T-helper 1 cell treated with Interleukin-12 subunit alpha and Interleukin-12 subunit beta and Interleukin-4 antibody, amounts not matched to agents 30 μg/mL and 1 μg/mL, for 36 hours (primary cell): ENCODE results near the gene BRSK2.

ENCODE experiments used
- H3K27ac Mint-ChIP-seq: one replicate; pipeline ENCODE4 v1.8.0; 2021; ENCODE audit warnings: mild to moderate bottlenecking, mixed read lengths
- H3K27me3 Mint-ChIP-seq: one replicate; pipeline ENCODE4 v1.8.0; 2021; ENCODE audit warnings: low read depth, mixed read lengths
- H3K36me3 Mint-ChIP-seq: one replicate; pipeline ENCODE4 v1.8.0; 2021; ENCODE audit warnings: low read depth, mixed read lengths
- H3K4me1 Mint-ChIP-seq: one replicate; pipeline ENCODE4 v1.8.0; 2021; ENCODE audit warnings: low read depth, mixed read lengths
- H3K4me3 Mint-ChIP-seq: one replicate; pipeline ENCODE4 v1.8.0; 2021; ENCODE audit warnings: mild to moderate bottlenecking, moderate library complexity, mixed read lengths
- H3K9me3 Mint-ChIP-seq: one replicate; pipeline ENCODE4 v1.8.0; 2021; ENCODE audit warnings: mixed read lengths

The BRSK2 gene

DNA sequence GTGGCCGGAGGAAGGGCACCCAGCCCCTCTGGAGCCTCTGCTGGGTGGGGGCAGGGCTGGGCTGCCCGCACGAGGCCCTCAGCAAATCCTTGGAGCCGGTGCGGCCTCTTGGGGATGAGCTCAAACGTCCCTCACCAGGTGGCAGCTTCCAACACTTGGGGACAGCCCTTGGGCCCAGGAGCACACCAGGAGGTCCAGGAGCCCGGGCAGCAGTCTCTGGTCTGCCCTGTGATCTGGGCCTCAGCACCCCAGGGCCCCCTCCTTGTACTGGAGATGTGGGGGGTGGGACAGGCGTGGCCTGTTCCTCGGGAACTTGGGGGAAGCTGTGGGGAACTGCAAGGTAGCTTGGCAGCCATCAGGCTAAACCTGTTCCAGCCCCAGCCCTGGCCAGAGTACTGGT lies 56.9 kb downstream of the BRSK2 start:
- Mint-ChIP-seq H3K36me3 (no peaks in the 10 kb centered on the region), H3K4me1 (no peaks in the 10 kb centered on the region), H3K27ac (no peak overlapping the region)

DNA sequence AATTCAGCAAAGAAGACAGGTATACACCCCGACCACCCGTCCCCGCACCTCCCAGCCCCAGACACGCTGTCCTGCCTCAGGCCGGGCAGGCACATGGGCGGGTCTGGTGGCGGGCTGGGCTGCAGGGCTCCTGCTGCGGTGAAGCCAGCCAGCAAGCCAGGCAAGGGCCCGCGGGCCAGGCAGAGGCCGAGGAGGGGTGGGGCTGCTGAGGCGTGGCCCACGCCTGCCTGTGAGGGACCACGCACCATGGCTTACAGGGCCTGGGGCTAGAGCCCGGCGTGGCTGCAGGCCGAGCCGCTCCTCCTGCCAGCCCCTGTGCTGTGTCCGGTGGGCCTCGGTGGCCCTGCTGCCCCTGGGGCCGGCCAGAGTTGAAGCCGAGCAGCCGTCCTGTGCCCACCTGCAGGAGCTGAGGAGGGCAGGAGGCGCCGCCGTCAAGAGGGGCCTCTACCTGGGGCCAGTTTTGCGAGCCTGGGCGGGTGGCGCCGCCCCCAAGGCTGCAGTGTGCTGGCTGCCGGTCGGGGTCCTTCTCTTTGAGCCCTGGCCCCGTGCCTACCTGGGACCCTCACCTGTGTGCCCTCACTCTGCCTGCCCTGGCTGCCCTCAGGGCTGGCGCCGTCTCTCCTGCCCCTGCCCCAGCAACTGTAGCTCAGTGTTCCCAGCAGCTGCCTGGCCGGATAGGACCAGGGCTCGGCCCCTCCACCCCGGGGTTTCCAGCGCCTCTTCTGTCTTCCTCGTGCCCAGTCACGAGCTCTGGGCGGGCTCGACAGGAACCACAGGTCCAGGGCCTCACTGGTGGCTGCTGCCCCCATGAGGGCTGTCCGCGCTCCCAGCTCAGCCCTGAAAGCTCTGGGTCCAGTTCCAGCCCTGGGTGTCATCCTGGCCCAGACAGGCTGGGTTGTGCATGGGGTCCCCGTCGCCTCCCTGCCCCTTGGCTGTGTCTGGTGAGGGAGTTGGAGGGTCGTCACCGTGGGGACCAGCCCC lies 58.4 kb downstream of the BRSK2 start:
- Mint-ChIP-seq H3K4me1 (no peaks in the 10 kb centered on the region), H3K27me3 (no peaks in the 10 kb centered on the region), H3K27ac (no peak overlapping the region), H3K36me3 (no peaks in the 10 kb centered on the region), H3K9me3 (no peaks in the 10 kb centered on the region), H3K4me3 (no peak overlapping the region)

More for the DNA sequence above, 56.9 kb downstream of the BRSK2 start:
- H3K27me3 Mint-ChIP-seq, result no peaks in the 10 kb centered on the region
- H3K9me3 Mint-ChIP-seq, result no peaks in the 10 kb centered on the region
- no peak overlapping the region for H3K4me3 Mint-ChIP-seq

DNA sequence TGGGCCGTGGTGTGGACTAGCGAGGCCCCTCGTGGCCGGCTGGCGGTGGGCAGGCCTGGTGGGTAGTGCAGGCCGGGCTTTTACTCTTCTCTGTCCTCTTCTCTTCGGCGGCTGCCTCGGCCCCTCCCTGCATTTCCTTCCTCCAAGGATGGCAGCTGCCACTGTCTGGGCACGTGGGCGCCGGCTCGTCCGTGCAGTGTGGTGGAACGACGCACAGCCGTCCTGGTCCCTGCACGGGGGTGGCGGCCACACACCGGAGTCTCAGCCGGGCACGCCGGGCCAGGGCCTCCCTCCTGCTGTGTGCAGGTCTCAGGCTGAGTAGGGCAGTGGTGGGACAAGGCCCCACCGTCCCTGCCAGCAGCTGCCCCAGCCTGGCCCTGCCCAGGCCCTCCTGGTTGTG lies 59.1 kb downstream of the BRSK2 start:
- Mint-ChIP-seq H3K4me1 (no peaks in the 10 kb centered on the region), H3K36me3 (no peaks in the 10 kb centered on the region), H3K9me3 (no peaks in the 10 kb centered on the region), H3K27me3 (no peaks in the 10 kb centered on the region), H3K4me3 (no peak overlapping the region), H3K27ac (no peak overlapping the region)

DNA sequence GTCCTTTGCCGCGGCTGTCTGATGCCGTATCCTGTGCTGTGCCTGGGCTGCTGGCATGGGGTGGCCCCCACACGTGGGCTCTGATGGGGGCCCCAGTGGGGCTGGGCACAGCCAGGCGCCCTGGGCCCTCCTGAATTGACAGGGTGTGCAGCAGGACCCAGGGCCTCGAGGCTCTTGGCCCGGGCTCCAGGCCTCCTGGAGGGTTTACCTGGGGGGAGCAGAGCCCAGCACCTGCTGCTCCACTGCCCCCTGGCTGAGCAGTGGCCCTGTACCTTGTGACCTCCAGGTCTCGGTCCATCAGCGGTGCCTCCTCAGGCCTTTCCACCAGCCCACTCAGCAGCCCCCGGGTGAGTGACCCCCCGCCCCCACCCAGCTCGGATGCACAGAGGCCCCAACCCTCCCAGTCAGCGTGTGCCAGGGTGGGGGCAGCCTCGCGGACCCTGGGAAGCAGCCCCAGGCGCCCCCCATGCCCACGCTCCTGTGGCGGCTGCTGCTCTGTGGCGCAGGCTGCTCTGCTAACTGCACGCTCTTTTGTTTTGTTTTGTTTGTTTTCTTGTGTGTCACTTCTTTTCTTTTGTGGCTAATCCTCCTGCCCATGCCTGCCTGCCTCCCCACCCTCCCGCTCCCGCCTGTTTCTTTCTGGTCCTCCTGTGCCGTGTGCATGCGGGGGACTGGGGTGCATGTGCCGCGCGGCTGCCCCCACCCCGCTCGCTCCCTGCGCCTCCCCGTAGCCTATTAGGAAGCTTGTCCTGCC lies 59.9 kb downstream of the BRSK2 start:
- H3K27me3 Mint-ChIP-seq, result no peaks in the 10 kb centered on the region
- no peaks in the 10 kb centered on the region for H3K9me3 Mint-ChIP-seq
- no peaks in the 10 kb centered on the region for H3K36me3 Mint-ChIP-seq
- no peak overlapping the region for H3K27ac Mint-ChIP-seq
- H3K4me3 Mint-ChIP-seq, result no peak overlapping the region
- H3K4me1 Mint-ChIP-seq, result no peaks in the 10 kb centered on the region

DNA sequence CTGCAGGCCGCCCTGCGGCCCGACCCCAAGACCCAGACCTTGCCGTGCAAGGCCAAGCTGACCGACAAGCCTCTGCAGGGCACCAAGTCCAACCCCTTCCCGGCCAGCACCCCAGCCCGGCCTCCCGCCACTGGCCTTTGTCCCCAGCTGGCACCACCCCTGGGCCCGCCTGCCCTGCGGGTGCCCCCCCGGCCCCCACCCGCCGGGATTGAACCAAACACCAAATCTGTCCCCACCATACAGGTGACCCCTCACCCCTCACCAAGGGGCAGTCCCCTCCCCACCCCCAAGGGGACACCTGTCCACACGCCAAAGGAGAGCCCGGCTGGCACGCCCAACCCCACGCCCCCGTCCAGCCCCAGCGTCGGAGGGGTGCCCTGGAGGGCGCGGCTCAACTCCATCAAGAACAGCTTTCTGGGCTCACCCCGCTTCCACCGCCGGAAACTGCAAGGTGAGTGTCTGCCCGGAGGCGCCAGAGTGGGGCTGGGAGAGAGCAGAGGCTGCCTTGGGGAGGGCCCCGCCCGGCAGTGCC lies 60.7 kb downstream of the BRSK2 start:
- Mint-ChIP-seq H3K36me3 (no peaks in the 10 kb centered on the region), H3K4me3 (no peak overlapping the region), H3K27me3 (no peaks in the 10 kb centered on the region), H3K4me1 (no peaks in the 10 kb centered on the region), H3K27ac (no peak overlapping the region), H3K9me3 (no peaks in the 10 kb centered on the region)

DNA sequence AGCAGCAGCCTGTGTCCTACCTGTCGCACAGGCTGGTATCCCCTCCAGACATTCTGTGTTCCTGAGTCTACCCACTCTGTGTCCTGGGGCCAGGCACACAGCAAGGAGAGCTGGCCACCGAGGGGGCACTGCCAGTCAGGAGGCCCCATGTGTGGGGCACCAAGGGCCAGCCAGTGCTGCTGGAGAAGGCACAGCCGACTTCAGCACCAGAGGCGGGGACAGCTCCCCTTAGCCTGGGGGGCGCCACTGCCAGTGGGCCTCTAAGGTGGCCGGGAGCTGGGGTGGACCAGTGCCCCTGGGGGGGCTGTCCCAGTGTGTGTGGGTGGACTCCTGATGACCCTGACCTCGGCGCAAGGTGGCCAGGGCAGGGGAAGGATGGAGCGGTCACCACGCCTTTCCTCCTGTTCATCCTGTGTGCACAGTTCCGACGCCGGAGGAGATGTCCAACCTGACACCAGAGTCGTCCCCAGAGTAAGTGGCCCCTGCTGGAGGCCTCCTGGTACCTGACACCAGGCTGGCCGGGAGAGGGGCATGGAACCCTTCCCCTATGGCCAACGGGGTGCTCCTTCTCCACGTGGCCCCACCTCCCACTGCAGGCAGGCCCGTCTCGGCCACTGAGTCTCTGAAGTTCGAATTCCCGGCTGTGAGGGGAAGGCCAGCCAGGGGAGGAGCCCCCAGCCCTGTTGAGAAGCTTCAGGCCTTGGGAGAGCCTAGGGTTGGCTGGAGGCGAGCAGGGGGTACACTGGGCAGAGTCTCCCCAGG lies 61.4 kb downstream of the BRSK2 start:
- Mint-ChIP-seq H3K36me3 (no peaks in the 10 kb centered on the region), H3K4me1 (no peaks in the 10 kb centered on the region), H3K4me3 (no peak overlapping the region), H3K9me3 (no peaks in the 10 kb centered on the region), H3K27me3 (no peaks in the 10 kb centered on the region), H3K27ac (no peak overlapping the region)

DNA sequence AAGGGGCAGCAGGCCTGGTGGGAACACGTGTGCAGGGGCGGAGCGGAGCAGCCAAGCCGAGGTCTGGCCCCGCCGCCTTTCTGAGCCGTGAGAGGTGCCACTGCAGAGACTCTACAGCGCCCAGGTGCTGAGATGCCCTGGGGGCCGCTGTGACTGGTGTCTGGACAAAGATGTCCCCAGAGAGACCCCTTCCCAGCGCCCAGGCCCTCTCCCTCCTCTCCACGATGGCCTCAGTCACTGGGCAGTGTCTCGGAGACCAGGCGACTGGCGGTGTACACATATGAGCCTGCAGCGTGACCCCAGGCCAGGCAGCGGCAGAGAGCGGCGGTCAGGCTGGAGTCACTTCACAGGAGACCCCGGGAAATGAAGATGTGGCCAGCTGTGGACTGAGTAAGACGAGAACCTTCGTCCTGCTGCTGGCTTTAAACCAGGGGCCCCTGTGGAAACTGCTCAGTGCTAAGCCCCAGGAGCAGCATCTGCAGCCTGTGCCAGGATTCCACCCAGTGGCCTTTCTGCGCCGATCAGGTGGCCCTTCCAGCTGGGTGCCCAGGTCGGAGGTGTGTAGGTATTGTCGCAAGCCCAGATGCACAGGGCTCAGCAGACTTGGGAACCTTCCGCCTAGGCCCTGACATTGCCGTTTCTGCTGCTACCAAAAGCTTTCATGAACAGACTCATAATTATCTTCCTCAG lies 62.2 kb downstream of the BRSK2 start:
- H3K4me1 Mint-ChIP-seq, result no peaks in the 10 kb centered on the region
- H3K27ac Mint-ChIP-seq, result no peak overlapping the region
- no peaks in the 10 kb centered on the region for H3K27me3 Mint-ChIP-seq
- no peak overlapping the region for H3K4me3 Mint-ChIP-seq
- no peaks in the 10 kb centered on the region for H3K36me3 Mint-ChIP-seq
- no peaks in the 10 kb centered on the region for H3K9me3 Mint-ChIP-seq

DNA sequence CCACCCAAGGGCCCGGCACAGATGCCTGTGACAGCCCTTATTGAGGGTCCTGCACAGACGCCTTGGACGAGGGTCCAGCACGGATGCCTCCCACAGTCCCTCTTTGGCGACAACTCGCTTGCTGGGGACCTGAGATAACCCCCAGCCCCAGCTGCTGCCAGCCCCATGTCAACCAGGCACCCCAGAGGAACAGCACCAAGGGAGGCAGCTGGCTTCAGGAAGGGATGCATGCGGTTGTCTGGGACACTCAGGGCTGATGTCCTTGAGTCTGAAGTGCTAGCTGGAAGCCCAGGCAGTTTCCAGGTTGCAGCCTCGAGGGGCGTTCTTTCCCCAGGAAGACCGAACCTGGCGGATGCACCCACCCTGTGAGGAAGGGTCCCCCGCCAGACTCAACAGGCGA lies 63.0 kb downstream of the BRSK2 start:
- Mint-ChIP-seq H3K27me3 (no peaks in the 10 kb centered on the region), H3K4me3 (no peak overlapping the region), H3K27ac (no peak overlapping the region), H3K4me1 (no peaks in the 10 kb centered on the region), H3K36me3 (no peaks in the 10 kb centered on the region), H3K9me3 (no peaks in the 10 kb centered on the region)

DNA sequence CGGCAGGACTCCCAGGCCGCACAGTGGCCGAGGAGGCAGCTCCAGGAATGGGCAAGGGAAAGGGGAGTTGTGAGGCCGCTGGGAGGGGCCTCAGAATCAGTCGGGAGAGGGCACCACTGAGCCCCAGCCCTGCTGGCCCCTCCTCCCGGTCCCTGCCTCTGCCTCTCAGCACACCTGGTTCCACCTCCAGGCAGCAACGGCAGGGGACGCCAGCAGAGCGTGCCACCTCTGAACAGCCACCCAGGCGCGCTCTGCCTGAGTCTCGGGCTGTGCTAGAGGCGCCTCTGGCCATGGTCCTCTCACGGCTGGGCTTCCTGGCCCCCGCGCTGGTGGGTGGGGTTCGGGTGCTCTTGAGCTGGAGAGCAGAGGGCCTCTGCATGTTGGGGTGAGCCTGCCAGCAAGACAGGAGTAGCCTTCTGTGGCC lies 63.9 kb downstream of the BRSK2 start:
- H3K27me3 Mint-ChIP-seq, result no peaks in the 10 kb centered on the region

DNA sequence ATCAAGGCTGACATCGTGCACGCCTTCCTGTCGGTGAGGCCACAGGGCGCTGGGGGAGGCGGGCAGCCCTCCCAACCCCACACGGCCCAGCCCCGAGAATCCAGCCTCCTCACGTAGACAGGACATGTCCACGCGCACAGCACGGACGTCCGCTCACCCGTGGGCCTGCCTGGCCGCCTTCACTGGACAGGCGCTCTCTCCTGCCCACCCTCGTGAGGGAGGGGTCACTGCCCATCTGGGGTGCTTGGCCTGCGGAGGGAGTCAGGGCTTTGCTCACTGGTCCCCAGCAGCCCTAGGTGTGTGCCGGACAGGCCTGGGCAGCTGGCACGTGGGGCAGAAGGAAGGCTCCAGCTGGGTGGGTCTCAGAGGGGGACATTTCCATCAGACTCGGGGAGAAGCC lies 64.8 kb downstream of the BRSK2 start:
- H3K4me3 Mint-ChIP-seq, result no peak overlapping the region
- H3K27ac Mint-ChIP-seq, result no peak overlapping the region
- no peaks in the 10 kb centered on the region for H3K36me3 Mint-ChIP-seq
- H3K27me3 Mint-ChIP-seq, result no peaks in the 10 kb centered on the region
- H3K9me3 Mint-ChIP-seq, result no peaks in the 10 kb centered on the region
- no peaks in the 10 kb centered on the region for H3K4me1 Mint-ChIP-seq

More for the DNA sequence above, 63.9 kb downstream of the BRSK2 start:
- H3K27ac Mint-ChIP-seq, result no peak overlapping the region
- no peaks in the 10 kb centered on the region for H3K4me1 Mint-ChIP-seq
- H3K36me3 Mint-ChIP-seq, result no peaks in the 10 kb centered on the region
- no peaks in the 10 kb centered on the region for H3K9me3 Mint-ChIP-seq
- no peak overlapping the region for H3K4me3 Mint-ChIP-seq

DNA sequence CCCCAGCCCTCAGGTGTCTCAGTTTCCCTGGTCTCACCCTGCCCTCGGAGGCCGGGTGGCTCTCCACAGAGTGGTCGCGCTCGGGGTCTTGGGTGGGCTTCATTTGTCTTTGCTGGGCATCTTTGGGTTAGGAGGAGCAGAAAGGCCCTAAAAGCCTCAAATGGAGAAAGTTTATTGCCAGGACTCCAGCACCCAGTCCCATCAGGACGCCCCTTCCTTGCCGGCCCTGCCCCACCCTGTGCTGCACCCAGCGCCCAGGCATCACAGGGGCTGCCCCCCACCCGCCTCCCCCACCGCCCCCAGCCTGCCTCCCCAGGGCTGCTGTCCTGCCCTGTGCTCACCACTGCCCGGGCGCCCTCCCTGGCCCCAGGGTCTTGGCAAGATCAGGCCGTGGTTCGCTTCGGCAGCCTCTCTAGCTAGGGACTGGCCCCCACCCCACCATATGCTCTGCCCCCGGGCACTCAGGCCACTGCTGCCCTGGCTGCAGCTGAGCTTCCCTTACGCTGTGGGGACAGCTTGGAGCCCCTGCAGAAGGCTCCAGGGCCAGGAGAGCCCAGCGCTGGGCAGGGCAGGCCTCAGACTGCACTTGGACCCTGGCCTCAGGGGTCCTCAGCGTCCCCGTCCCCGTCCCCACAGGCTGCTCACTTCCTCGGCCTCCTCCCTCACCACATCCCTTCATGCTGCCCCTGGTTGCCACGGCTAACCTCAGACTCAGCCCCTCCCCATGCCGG lies 65.5 kb downstream of the BRSK2 start:
- H3K27ac Mint-ChIP-seq, result no peak overlapping the region
- H3K4me1 Mint-ChIP-seq, result no peaks in the 10 kb centered on the region
- no peaks in the 10 kb centered on the region for H3K36me3 Mint-ChIP-seq
- H3K27me3 Mint-ChIP-seq, result no peaks in the 10 kb centered on the region
- H3K4me3 Mint-ChIP-seq, result no peak overlapping the region
- H3K9me3 Mint-ChIP-seq, result no peaks in the 10 kb centered on the region

DNA sequence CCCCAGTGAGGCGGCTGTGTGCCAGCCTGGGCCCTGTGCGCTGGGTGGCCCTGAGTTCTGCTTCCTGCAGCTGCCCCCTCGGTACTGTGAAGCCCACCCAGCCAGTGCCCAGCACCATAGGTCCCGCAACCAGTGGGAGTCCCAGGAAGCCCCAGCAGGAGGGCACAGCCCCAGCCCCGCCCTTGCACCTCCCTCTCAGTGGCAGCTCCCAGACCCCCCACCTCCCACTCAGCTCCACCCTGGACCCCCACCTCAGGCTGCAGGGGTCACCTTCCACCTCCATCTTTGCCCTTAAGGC lies 66.0 kb downstream of the BRSK2 start:
- Mint-ChIP-seq H3K9me3 (no peaks in the 10 kb centered on the region), H3K36me3 (no peaks in the 10 kb centered on the region), H3K27ac (no peak overlapping the region), H3K4me1 (no peaks in the 10 kb centered on the region), H3K27me3 (no peaks in the 10 kb centered on the region), H3K4me3 (no peak overlapping the region)

DNA sequence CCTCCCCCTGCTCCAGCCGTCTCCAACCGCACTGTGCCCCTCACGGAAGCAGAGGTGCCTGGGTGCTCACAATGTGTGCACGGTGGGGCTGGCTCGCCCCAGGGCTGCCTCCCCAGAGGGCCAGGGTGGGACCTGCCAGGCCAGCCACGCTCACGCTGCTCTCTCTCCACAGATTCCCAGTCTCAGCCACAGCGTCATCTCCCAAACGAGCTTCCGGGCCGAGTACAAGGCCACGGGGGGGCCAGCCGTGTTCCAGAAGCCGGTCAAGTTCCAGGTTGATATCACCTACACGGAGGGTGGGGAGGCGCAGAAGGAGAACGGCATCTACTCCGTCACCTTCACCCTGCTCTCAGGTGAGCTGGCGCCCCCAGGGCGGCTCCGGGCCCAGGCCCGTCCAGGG lies 66.4 kb downstream of the BRSK2 start:
- no peaks in the 10 kb centered on the region for H3K4me1 Mint-ChIP-seq
- H3K27me3 Mint-ChIP-seq, result no peaks in the 10 kb centered on the region
- no peak overlapping the region for H3K27ac Mint-ChIP-seq
- H3K36me3 Mint-ChIP-seq, result no peaks in the 10 kb centered on the region
- H3K9me3 Mint-ChIP-seq, result no peaks in the 10 kb centered on the region
- no peak overlapping the region for H3K4me3 Mint-ChIP-seq
